ENCODE measurements around the gene RUFY4.

DNA sequence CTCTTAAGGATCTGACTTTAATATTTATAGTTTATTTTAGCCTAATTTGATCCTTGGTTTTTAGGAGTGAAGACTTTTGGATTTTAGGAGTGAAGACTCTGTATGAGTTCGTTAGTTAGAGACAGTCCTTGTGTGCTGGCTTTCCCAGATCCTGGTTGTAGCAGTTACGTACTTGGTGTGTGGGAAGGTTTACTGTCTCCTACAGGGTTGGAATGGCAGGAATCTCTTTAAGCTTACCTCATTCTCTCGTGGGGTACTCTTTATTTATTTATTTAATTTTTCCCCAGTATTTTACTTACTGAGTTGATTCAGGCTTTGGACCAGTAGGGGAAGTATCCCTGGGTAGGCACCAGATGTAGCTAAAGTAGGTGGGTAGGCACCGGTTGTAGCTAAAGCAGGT lies 54.9 kb downstream of the RUFY4 start:
- TF ChIP-seq POLR2A (IDR thresholded peaks at IDR 0.05), result no peak
- TF ChIP-seq, protein P1, sequence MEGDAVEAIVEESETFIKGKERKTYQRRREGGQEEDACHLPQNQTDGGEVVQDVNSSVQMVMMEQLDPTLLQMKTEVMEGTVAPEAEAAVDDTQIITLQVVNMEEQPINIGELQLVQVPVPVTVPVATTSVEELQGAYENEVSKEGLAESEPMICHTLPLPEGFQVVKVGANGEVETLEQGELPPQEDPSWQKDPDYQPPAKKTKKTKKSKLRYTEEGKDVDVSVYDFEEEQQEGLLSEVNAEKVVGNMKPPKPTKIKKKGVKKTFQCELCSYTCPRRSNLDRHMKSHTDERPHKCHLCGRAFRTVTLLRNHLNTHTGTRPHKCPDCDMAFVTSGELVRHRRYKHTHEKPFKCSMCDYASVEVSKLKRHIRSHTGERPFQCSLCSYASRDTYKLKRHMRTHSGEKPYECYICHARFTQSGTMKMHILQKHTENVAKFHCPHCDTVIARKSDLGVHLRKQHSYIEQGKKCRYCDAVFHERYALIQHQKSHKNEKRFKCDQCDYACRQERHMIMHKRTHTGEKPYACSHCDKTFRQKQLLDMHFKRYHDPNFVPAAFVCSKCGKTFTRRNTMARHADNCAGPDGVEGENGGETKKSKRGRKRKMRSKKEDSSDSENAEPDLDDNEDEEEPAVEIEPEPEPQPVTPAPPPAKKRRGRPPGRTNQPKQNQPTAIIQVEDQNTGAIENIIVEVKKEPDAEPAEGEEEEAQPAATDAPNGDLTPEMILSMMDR (IDR thresholded peaks at IDR 0.05), result no peak
